ENCODE data around the gene SEMA5B.

The SEMA5B gene

GRCh38 chr3:122882361-122882947 is 145.1 kb downstream of the SEMA5B start:
- no peak overlapping the region for H3K27ac ChIP-seq
- no peak for TF ChIP-seq CTCF (IDR thresholded peaks at IDR 0.05; ENCODE audit: low read depth, low read length)
- no peak for DNase-seq
- H3K27me3 ChIP-seq (ENCODE audit: insufficient read depth, low read depth, severe bottlenecking): no peaks in the 10 kb centered on the region
- no peaks in the 10 kb centered on the region for H3K9me3 ChIP-seq (ENCODE audit: severe bottlenecking)
- H3K36me3 ChIP-seq: no peaks in the 10 kb centered on the region
- H3K4me3 ChIP-seq (ENCODE audit: low read depth, low read length): no peak overlapping the region

GRCh38 chr3:122880624-122881023 is 146.9 kb downstream of the SEMA5B start:
- no peak for DNase-seq
- Histone ChIP-seq H3K36me3 (no peaks in the 10 kb centered on the region), H3K9me3 (ENCODE audit: severe bottlenecking) (no peaks in the 10 kb centered on the region), H3K27me3 (ENCODE audit: insufficient read depth, low read depth, severe bottlenecking) (no peaks in the 10 kb centered on the region), H3K4me3 (ENCODE audit: low read depth, low read length) (no peak overlapping the region), H3K27ac (no peak overlapping the region)
- TF ChIP-seq CTCF (IDR thresholded peaks at IDR 0.05; ENCODE audit: low read depth, low read length): no peak

- no peak for TF ChIP-seq CTCF (IDR thresholded peaks at IDR 0.05; ENCODE audit: low read depth, low read length)
- no peaks in the 10 kb centered on the region for H3K9me3 ChIP-seq (ENCODE audit: severe bottlenecking)
- no peak for DNase-seq
- no peaks in the 10 kb centered on the region for H3K36me3 ChIP-seq
- no peak overlapping the region for H3K27ac ChIP-seq
- no peaks in the 10 kb centered on the region for H3K27me3 ChIP-seq (ENCODE audit: insufficient read depth, low read depth, severe bottlenecking)
- H3K4me3 ChIP-seq (ENCODE audit: low read depth, low read length): no peak overlapping the region
These were observed 147.4 kb downstream of the SEMA5B start for GRCh38 chr3:122880173-122880572.

- no peak for TF ChIP-seq CTCF (IDR thresholded peaks at IDR 0.05; ENCODE audit: low read depth, low read length)
- no peak overlapping the region for H3K27ac ChIP-seq
These were observed 151.9 kb downstream of the SEMA5B start for GRCh38 chr3:122875547-122876127.

GRCh38 chr3:122873741-122874515 is 153.6 kb downstream of the SEMA5B start:
- TF ChIP-seq CTCF (IDR thresholded peaks at IDR 0.05; ENCODE audit: low read depth, low read length): no peak
- no peaks in the 10 kb centered on the region for H3K9me3 ChIP-seq (ENCODE audit: severe bottlenecking)
- no peaks in the 10 kb centered on the region for H3K36me3 ChIP-seq
- no peak overlapping the region for H3K4me3 ChIP-seq (ENCODE audit: low read depth, low read length)
- H3K27ac ChIP-seq: no peak overlapping the region
- no peak for DNase-seq
- H3K27me3 ChIP-seq (ENCODE audit: insufficient read depth, low read depth, severe bottlenecking): no peaks in the 10 kb centered on the region

More at GRCh38 chr3:122875547-122876127, 151.9 kb downstream of the SEMA5B start:
- Histone ChIP-seq H3K9me3 (ENCODE audit: severe bottlenecking) (no peaks in the 10 kb centered on the region), H3K4me3 (ENCODE audit: low read depth, low read length) (no peak overlapping the region), H3K36me3 (no peaks in the 10 kb centered on the region), H3K27me3 (ENCODE audit: insufficient read depth, low read depth, severe bottlenecking) (no peaks in the 10 kb centered on the region)
- DNase-seq: no peak
